OCI-LY1 (cell line): Measurements from ENCODE around the gene PDXP.
A peak's percentile ranks its signal among the peaks of the same experiment; 100 is the strongest.

Experiments used
- H2AFZ ChIP-seq: fragments of 200-600 bp; sonication (generic), shearing (Covaris generic); 2 replicates; pipeline ENCODE4 v1.6.0; 2014; ENCODE audit warnings: antibody characterized with exemption, mild to moderate bottlenecking, low read length
- H3F3A ChIP-seq: fragments of 200-600 bp; sonication (generic), shearing (Covaris generic); 2 replicates; pipeline ENCODE4 v1.6.0; 2014; ENCODE audit warnings: mild to moderate bottlenecking, antibody characterized with exemption, low read length, moderate library complexity; ENCODE audit not compliant: insufficient read depth
- H3K27ac ChIP-seq: fragments of 200-600 bp; sonication (generic); 2 replicates; pipeline ENCODE4 v1.5.1; 2014; ENCODE audit warnings: low read length, mixed run types, mild to moderate bottlenecking, low read depth; ENCODE audit not compliant: poor library complexity, severe bottlenecking
- H3K27me3 ChIP-seq: fragments of 200-600 bp; sonication (generic); 2 replicates; pipeline ENCODE4 v1.6.0; 2014; ENCODE audit warnings: antibody characterized with exemption, mild to moderate bottlenecking, low read length, moderate library complexity; ENCODE audit not compliant: insufficient read depth
- H3K36me3 ChIP-seq: fragments of 200-600 bp; sonication (generic); 2 replicates; pipeline ENCODE4 v1.6.1; 2014; ENCODE audit warnings: mild to moderate bottlenecking, antibody characterized with exemption, low read length, moderate library complexity, mixed read lengths; ENCODE audit not compliant: insufficient read depth
- H3K4me1 ChIP-seq: fragments of 200-600 bp; sonication (generic); 2 replicates; pipeline ENCODE4 v1.5.1; 2014; ENCODE audit warnings: mild to moderate bottlenecking, low read length, moderate library complexity; ENCODE audit not compliant: insufficient read depth, severe bottlenecking
- H3K4me2 ChIP-seq: fragments of 200-600 bp; sonication (generic), shearing (Covaris generic); 2 replicates; pipeline ENCODE4 v1.6.1; 2014; ENCODE audit warnings: low read length
- H3K4me3 ChIP-seq: fragments of 200-600 bp; sonication (generic); 2 replicates; pipeline ENCODE4 v1.5.1; 2014; ENCODE audit warnings: low read length, low read depth, mild to moderate bottlenecking, mixed read lengths; ENCODE audit not compliant: poor library complexity, severe bottlenecking
- H3K79me2 ChIP-seq: fragments of 200-600 bp; shearing (Covaris generic); 2 replicates; pipeline ENCODE4 v1.6.1; 2016; ENCODE audit warnings: mixed run types, low read length, mixed read lengths; ENCODE audit not compliant: insufficient read depth
- H3K9ac ChIP-seq: fragments of 200-600 bp; sonication (generic), shearing (Covaris generic); 2 replicates; pipeline ENCODE4 v1.6.1; 2014; ENCODE audit warnings: mild to moderate bottlenecking, low read length, mixed read lengths
- H3K9me2 ChIP-seq: fragments of 200-600 bp; sonication (generic), shearing (Covaris generic); 2 replicates; pipeline ENCODE4 v1.6.1; 2014; ENCODE audit warnings: low read depth, mild to moderate bottlenecking, low read length, mixed read lengths
- H3K9me3 ChIP-seq: fragments of 200-600 bp; shearing (Covaris generic); 2 replicates; pipeline ENCODE4 v1.6.1; 2014; ENCODE audit warnings: low read length, mixed read lengths
- H4K20me1 ChIP-seq: fragments of 200-600 bp; sonication (generic), shearing (Covaris generic); 2 replicates; pipeline ENCODE4 v1.6.0; 2016; ENCODE audit warnings: mild to moderate bottlenecking, low read length; ENCODE audit not compliant: insufficient read depth
- CTCF ChIP-seq: fragments of 200-600 bp; sonication (generic), shearing (Covaris generic); IDR thresholded peaks from 2 replicates; pipeline ENCODE4 v1.5.1; 2017; ENCODE audit warnings: mild to moderate bottlenecking, antibody characterized with exemption, low read length, moderate library complexity, mixed read lengths
- EZH2 ChIP-seq: fragments of 200-600 bp; sonication (generic), shearing (Covaris generic); IDR thresholded peaks from 2 replicates; pipeline ENCODE4 v1.8.0; 2017; ENCODE audit warnings: borderline replicate concordance, mixed run types, mild to moderate bottlenecking, antibody characterized with exemption, low read length, moderate library complexity, mixed read lengths

PDXP gene

GRCh38 chr22:37617431-37617830 is 41.1 kb upstream of the PDXP start:
- Histone ChIP-seq H3K4me1 (peaks cover 14% of the 10 kb centered on the region), H2AFZ (no peak overlapping the region), H3K27ac (peak overlapping the region; percentile 92), H3K4me3 (no peak overlapping the region), H3K27me3 (no peaks in the 10 kb centered on the region), H3K36me3 (peaks cover 55% of the 10 kb centered on the region), H3K9me2 (no peaks in the 10 kb centered on the region), H3K9ac (no peak overlapping the region), H3K4me2 (no peak overlapping the region), H3F3A (no peaks in the 10 kb centered on the region), H3K79me2 (no peaks in the 10 kb centered on the region), H4K20me1 (no peaks in the 10 kb centered on the region), H3K9me3 (no peaks in the 10 kb centered on the region)
- no peak for TF ChIP-seq CTCF
- no peak for TF ChIP-seq EZH2

- Histone ChIP-seq H3K79me2 (no peaks in the 10 kb centered on the region), H3K4me3 (peak overlapping the region; percentile 27), H3K27ac (peak overlapping the region; percentile 92), H3K9me2 (no peaks in the 10 kb centered on the region), H3K27me3 (no peaks in the 10 kb centered on the region), H3K36me3 (peaks cover 60% of the 10 kb centered on the region), H3K9ac (peak overlapping the region; percentile 62), H2AFZ (no peak overlapping the region), H3K9me3 (no peaks in the 10 kb centered on the region), H3K4me1 (peaks cover 14% of the 10 kb centered on the region), H4K20me1 (no peaks in the 10 kb centered on the region), H3F3A (no peaks in the 10 kb centered on the region), H3K4me2 (peak overlapping the region; percentile 48)
- TF ChIP-seq CTCF (no peak), EZH2 (no peak)
Observed at GRCh38 chr22:37618072-37618656, 40.4 kb upstream of the PDXP start.

GRCh38 chr22:37618674-37619073 is 39.8 kb upstream of the PDXP start:
- no peaks in the 10 kb centered on the region for H3K79me2 ChIP-seq
- no peaks in the 10 kb centered on the region for H3K9me3 ChIP-seq
- peak overlapping the region; percentile 27 for H3K4me3 ChIP-seq
- H3K27me3 ChIP-seq: no peaks in the 10 kb centered on the region
- TF ChIP-seq CTCF (no peak), EZH2 (no peak)
- H3K36me3 ChIP-seq: peaks cover 61% of the 10 kb centered on the region
- H3K27ac ChIP-seq: peak overlapping the region; percentile 92
- no peaks in the 10 kb centered on the region for H4K20me1 ChIP-seq
- H3K9ac ChIP-seq: peak overlapping the region; percentile 62
- H3K9me2 ChIP-seq: no peaks in the 10 kb centered on the region
- H3F3A ChIP-seq: no peaks in the 10 kb centered on the region
- no peak overlapping the region for H2AFZ ChIP-seq
- peaks cover 15% of the 10 kb centered on the region for H3K4me1 ChIP-seq
- H3K4me2 ChIP-seq: peak overlapping the region; percentile 48
